Pancreas (tissue), 10 donors: ENCODE data around the gene BCL7A. TPM values are rescaled to one million over a fixed set of nuclear protein-coding genes. Genes with fewer than 3 reads are reported as not detected.

Experiments
- ATAC-seq, 4 donors: fragments of 200-7000 bp; cut with Tn5 transposase; one replicate each; pipeline versions ENCODE4 v1.8.0 to v1.9.1; 2020; ENCODE audit warnings: mild to moderate bottlenecking in 4 of 4, moderate library complexity in 4 of 4
- DNase-seq, 6 donors: peaks; one replicate each; pipeline ENCODE4 v3.0.0-alpha.2; 2020
- FAIRE-seq: peaks from 2 replicates; lab custom pipeline; 2012; peaks lifted over from hg19 to GRCh38; lab: Jason Lieb, UNC
- H3K27ac ChIP-seq, 4 donors: fragments of 200-600 bp; sonication (generic); 1 replicate in 3 of 4; 2 replicates in 1 of 4; pipeline versions ENCODE4 v1.5.0 to v1.8.0; 2020
- H3K27me3 ChIP-seq, 4 donors: fragments of 200-600 bp; one replicate each; pipeline ENCODE4 v1.8.0; 2021
- H3K36me3 ChIP-seq, 3 donors: fragments of 200-600 bp; sonication (generic) in 1 of 3; one replicate each; pipeline versions ENCODE4 v1.5.0 to v1.8.0; 2020 to 2021
- H3K4me1 ChIP-seq, 3 donors: fragments of 200-600 bp; one replicate each; pipeline ENCODE4 v1.8.0; 2021
- H3K4me3 ChIP-seq, 4 donors: fragments of 200-600 bp; sonication (generic) in 2 of 4; one replicate each; pipeline versions ENCODE4 v1.5.0 to v1.8.0; 2020 to 2021
- H3K9me3 ChIP-seq, 4 donors: fragments of 200-600 bp; one replicate each; pipeline ENCODE4 v1.8.0; 2021
- WGBS, 2 donors: extraction: QIAGEN DNeasy Blood & Tissue Kit; methylation state at CpG; one replicate each; pipeline ENCODE4 v1.1.7; 2013; 5-methylcytosine and 5-hydroxymethylcytosine counted together
- intact Hi-C, 3 donors: fragments of 100-400 bp; cut with DNase I; formaldehyde crosslinking; loops; one replicate each; pipeline versions ENCODE4 v1.11.1 to v1.14.2; 2022
- polyA plus RNA-seq, 2 donors: library from polyadenylated mRNA; stranded (reverse); fragments of 200-250 nt; gene quantifications; one replicate each; pipeline ENCODE4 v1.2.3, GENCODE V29; 2013
- total RNA-seq, 6 donors: library from RNA; stranded (reverse); fragmentation: NEBNext Ultra II Directional in 4 of 6; extraction: Animal tissue kit (Norgen Biotek cat#: 25700) in 4 of 6; gene quantifications; one replicate each; pipeline versions ENCODE4 v1.2.1 to v1.2.4, GENCODE V29; 2021 to 2023
- TF ChIP-seq, protein P1 (sequence below), 4 donors: fragments of 200-600 bp; sonication (generic) in 3 of 4; IDR thresholded peaks; one replicate each; pipeline versions ENCODE4 v1.5.0 to v1.8.0; 2021; ENCODE audit warnings: antibody characterized with exemption in 4 of 4
- donor health status: healthy with polysubstance abuse.
- donor health status: DM: no; HTN: no; CAD: no; lungs with moderate emphysema.
- donor health status: DM: no; HTN: no; CAD: no.
- donor health status: control.
- donor health status: control.
- donor health status: Bipolar disorder and iron deficiency.
- donor health status: DM: yes; HTN: yes; CAD: no.
- donor health status: DM: no; HTN: no; CAD: no.
- donor health status: DM: no; HTN: no; CAD: no.
- donor health status: DM: yes; HTN: yes; CAD: no.

Gene BCL7A
- total and polyA plus RNA-seq, 8 donors: 6.9 to 13.4 (median 9.0) TPM

DNA sequence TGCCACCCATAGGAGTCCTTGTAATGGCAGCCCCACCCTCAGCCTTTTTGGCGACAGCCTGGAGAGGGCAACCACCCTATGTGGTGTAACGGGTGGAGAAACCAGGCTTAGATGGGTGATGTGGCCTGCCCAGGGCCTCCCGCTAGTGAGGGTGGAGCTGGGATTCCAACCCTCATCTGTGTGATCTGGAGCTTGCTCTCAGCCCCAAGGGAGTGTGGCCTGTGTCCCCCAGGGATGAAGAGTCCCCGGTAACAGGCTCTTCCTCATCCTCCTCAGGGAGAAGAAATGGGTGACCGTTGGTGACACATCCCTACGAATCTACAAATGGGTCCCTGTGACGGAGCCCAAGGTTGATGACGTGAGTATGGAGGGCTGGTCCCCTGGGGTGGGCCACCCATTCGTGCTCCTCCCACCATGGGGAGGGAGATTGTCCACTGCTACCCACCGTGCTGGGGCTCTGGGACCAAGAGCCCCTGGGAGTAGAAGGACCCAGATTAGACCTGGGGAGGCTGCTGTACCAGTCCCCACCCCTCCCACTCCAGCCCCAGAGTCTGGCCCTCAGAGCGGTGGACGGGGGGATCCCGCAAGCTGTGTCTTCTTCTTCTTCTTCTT lies 8.8 kb downstream of the BCL7A start:
- peaks cover 0 to 7% (median 4%) of the 10 kb centered on the region in 3 donors for H3K4me1 ChIP-seq
- TF ChIP-seq, protein P1, sequence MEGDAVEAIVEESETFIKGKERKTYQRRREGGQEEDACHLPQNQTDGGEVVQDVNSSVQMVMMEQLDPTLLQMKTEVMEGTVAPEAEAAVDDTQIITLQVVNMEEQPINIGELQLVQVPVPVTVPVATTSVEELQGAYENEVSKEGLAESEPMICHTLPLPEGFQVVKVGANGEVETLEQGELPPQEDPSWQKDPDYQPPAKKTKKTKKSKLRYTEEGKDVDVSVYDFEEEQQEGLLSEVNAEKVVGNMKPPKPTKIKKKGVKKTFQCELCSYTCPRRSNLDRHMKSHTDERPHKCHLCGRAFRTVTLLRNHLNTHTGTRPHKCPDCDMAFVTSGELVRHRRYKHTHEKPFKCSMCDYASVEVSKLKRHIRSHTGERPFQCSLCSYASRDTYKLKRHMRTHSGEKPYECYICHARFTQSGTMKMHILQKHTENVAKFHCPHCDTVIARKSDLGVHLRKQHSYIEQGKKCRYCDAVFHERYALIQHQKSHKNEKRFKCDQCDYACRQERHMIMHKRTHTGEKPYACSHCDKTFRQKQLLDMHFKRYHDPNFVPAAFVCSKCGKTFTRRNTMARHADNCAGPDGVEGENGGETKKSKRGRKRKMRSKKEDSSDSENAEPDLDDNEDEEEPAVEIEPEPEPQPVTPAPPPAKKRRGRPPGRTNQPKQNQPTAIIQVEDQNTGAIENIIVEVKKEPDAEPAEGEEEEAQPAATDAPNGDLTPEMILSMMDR (IDR thresholded peaks at IDR 0.05): no peak
- DNase-seq (peak in 1 of 6 donors; percentile 49), FAIRE-seq (no peak), ATAC-seq (peak in 2 of 4 donors; percentile 7 to 11)
- peaks cover 0 to 6% (median 0%) of the 10 kb centered on the region in 3 donors for H3K36me3 ChIP-seq
- no peaks in the 10 kb centered on the region for H3K9me3 ChIP-seq
- WGBS, 2 donors: 85 to 90% methylated on average over 13 of the region's 13 CpGs
- intact Hi-C loops: no loop called here
- H3K4me3 ChIP-seq: no peak overlapping the region
- H3K27me3 ChIP-seq: no peaks in the 10 kb centered on the region
- peak overlapping the region; percentile 47 to 68 (median 63) for H3K27ac ChIP-seq

DNA sequence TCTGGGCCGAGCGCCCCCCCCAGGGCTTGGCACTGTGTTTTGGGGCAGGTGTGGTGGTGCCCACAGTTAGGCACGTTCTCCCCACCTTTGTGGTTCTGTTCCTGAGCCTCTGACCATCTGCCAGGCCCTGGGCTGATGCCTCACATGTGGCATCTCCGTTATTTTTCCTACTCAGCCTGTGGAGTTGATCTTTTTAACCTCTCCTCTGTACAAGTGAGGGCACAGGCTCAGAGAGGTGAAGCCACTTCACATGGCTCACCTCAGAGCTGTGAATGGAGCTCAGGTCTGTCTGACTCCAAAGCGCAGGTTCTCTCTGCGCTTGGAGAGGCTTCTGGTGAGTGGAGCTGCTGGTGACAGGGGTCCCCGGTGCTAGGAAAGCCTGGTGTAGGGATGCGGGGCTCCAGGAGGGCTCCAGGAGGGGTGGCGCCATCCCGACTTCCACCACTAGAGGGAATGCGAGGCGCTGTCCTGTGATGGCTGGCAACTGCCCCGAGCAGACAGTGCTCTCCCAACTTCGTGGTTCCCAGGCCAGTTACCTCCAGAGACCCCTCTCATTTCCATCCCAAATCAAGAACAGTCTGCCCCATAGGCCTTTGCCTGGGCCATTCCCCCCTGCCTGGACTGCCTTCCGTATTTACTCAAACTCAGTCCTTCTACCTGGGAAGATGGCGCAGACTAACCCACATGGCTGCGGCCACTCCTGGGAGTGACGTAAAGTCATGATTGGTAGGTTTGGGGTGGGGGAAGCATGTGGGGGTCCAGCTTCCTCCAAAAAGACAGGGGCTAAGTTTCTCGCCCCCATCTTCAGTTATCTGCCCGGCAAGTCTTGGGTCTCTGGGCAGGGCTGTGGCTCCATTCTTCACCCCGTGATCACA lies 9.9 kb downstream of the BCL7A start:
- FAIRE-seq (no peak), ATAC-seq (peak in 3 of 4 donors; percentile 61 to 76 (median 68)), DNase-seq (peak in 4 of 6 donors; percentile 50 to 85 (median 65))
- Histone ChIP-seq H3K36me3 (peaks cover 0 to 15% (median 0%) of the 10 kb centered on the region in 3 donors), H3K4me1 (peaks cover 0 to 5% (median 4%) of the 10 kb centered on the region in 3 donors), H3K27ac (no peak overlapping the region), H3K27me3 (no peaks in the 10 kb centered on the region), H3K4me3 (no peak overlapping the region), H3K9me3 (no peaks in the 10 kb centered on the region)
- 55 to 69% methylated on average over 19 to 21 of the region's 21 CpGs for WGBS, 2 donors
- intact Hi-C loops: no loop called here
- TF ChIP-seq, protein P1 (IDR thresholded peaks at IDR 0.05): peak; percentile 59 to 76 (median 64)

DNA sequence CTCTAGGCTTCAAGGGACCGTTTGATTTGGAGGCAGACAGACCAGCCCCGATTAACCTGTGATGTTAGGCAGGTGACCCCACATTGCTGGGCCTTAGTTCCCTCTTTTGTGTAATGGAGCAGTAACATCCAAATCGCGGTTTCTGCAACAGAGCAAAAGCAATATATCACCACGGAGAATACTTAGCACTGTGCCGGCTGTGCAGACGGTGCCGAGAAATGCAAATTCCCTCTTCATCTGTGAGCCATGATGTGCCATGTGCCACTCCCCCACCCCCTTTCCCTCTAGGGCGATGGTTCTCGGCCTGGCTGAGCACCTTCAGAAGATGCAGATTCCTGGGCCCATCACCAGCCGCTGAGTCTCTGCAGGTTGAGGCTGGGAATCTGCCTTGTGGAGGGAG lies 10.9 kb downstream of the BCL7A start:
- ATAC-seq: no peak
- 82 to 88% methylated on average over 11 of the region's 11 CpGs for WGBS, 2 donors
- no peak for FAIRE-seq
- no peaks in the 10 kb centered on the region for H3K27me3 ChIP-seq
- intact Hi-C loops: no loop called here
- no peaks in the 10 kb centered on the region for H3K9me3 ChIP-seq
- no peak overlapping the region for H3K27ac ChIP-seq
- H3K36me3 ChIP-seq: peaks cover 0 to 15% (median 0%) of the 10 kb centered on the region in 3 donors
- no peak for DNase-seq
- TF ChIP-seq, protein P1 (IDR thresholded peaks at IDR 0.05): no peak
- no peaks in the 10 kb centered on the region for H3K4me1 ChIP-seq
- H3K4me3 ChIP-seq: no peak overlapping the region

DNA sequence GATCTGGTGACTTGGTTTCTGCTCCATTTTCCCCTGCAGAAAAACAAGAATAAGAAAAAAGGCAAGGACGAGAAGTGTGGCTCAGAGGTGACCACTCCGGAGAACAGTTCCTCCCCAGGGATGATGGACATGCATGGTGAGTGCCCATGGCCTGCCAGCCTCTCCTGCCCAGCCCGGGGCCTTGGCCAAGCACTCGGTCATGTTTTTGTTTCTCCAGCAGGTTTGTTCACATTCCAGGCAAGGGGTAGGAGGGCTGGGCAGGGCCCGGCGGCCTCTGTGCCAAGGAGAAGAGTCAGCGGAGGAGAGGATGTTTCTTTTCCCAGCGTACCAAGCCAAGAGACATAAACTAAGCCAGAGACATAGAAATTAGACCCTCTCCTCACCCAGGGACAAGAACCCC lies 13.6 kb downstream of the BCL7A start:
- FAIRE-seq (no peak), ATAC-seq (peak; percentile 64 to 82 (median 74)), DNase-seq (peak in 3 of 6 donors; percentile 43 to 65 (median 58))
- peak overlapping the region in 3 of 4 donors; percentile 23 to 48 (median 34) for H3K27ac ChIP-seq
- H3K27me3 ChIP-seq: no peaks in the 10 kb centered on the region
- H3K36me3 ChIP-seq: peaks cover 0 to 20% (median 0%) of the 10 kb centered on the region in 3 donors
- no peaks in the 10 kb centered on the region for H3K9me3 ChIP-seq
- H3K4me3 ChIP-seq: no peak overlapping the region
- TF ChIP-seq, protein P1 (IDR thresholded peaks at IDR 0.05): no peak
- 57 to 71% methylated on average over 8 of the region's 8 CpGs for WGBS, 2 donors
- intact Hi-C loops: no loop called here
- no peaks in the 10 kb centered on the region for H3K4me1 ChIP-seq
